B cell (primary cell): ENCODE results near the gene EIF5A. TPM values are rescaled to one million over a fixed set of nuclear protein-coding genes. Genes with fewer than 3 reads are reported as not detected.
A peak's percentile ranks its signal among the peaks of the same experiment; 100 is the strongest.
"Not testable (repeated sequence)": the region's sequence is repeated elsewhere in the genome, so short reads cannot be mapped to it uniquely, and the experiment has no call there.

Source experiments
- ATAC-seq: fragments of 200-7000 bp; cut with Tn5 transposase; one replicate; pipeline ENCODE4 v1.10.0; 2021; ENCODE audit warnings: low read depth, mild to moderate bottlenecking, moderate number of reproducible peaks, moderate library complexity
- CTCF ChIA-PET: fragments of 350-600 bp; sonication (Branson Sonifier 250); formaldehyde crosslinking; loops from one replicate; lab custom pipeline; 2021; ENCODE audit warnings: antibody characterized with exemption, inconsistent platforms; lab: Charles Lee
- POLR2A ChIA-PET: fragments of 350-600 bp; sonication (Branson Sonifier 250); formaldehyde crosslinking; loops from one replicate; lab custom pipeline; 2021; ENCODE audit warnings: antibody characterized with exemption; lab: Charles Lee
- DNase-seq: peaks from one replicate; pipeline ENCODE4 v3.0.0; 2013
- H2AFZ ChIP-seq: 2 replicates; pipeline ENCODE4 v1.6.1; 2012; ENCODE audit warnings: mild to moderate bottlenecking, low read depth, low read length; ENCODE audit not compliant: insufficient read depth, poor library complexity, severe bottlenecking
- H3K27ac ChIP-seq, 2 donors: 1 replicate in 1 of 2; 2 replicates in 1 of 2; pipeline ENCODE4 v1.5.1; 2012 to 2013; ENCODE audit warnings: low read length in 2 of 2, mild to moderate bottlenecking in 2 of 2, moderate library complexity in 1 of 2
- H3K27me3 ChIP-seq, 4 experiments: fragments of 200-600 bp in 1 of 4; sonication (generic) in 1 of 4; replicated peaks in 1 of 4; 1 replicate in 2 of 4; 2 replicates in 2 of 4; pipeline versions ENCODE4 v1.6.1 to v1.7.0; 2013 to 2016; ENCODE audit warnings: low read length in 3 of 4, mild to moderate bottlenecking in 2 of 4, mixed read lengths in 1 of 4, moderate library complexity in 1 of 4; ENCODE audit not compliant: insufficient read depth in 4 of 4, control insufficient read depth in 3 of 4; ENCODE audit errors: control extremely low read depth in 1 of 4
- H3K36me3 ChIP-seq, 2 experiments: replicated peaks in 1 of 2; 1 replicate in 1 of 2; 2 replicates in 1 of 2; pipeline versions ENCODE4 v1.6.1 to v1.7.1; 2013; ENCODE audit warnings: low read length in 1 of 2; ENCODE audit not compliant: insufficient read depth in 2 of 2, control insufficient read depth in 1 of 2; ENCODE audit errors: control extremely low read depth in 1 of 2, extremely low read depth in 1 of 2
- H3K4me1 ChIP-seq, 2 donors: fragments of 200-600 bp in 1 of 2; sonication (generic) in 1 of 2; 1 replicate in 1 of 2; 2 replicates in 1 of 2; pipeline versions ENCODE4 v1.5.1 to v1.6.1; 2013 to 2017; ENCODE audit warnings: low read length in 2 of 2; ENCODE audit not compliant: control insufficient read depth in 2 of 2, insufficient read depth in 2 of 2
- H3K4me2 ChIP-seq: replicated peaks from 2 replicates; pipeline ENCODE3; 2012; ENCODE audit warnings: mild to moderate bottlenecking, low read depth, low read length; ENCODE audit not compliant: poor library complexity, severe bottlenecking
- H3K4me3 ChIP-seq, 5 experiments: fragments of 200-600 bp in 1 of 5; sonication (generic) in 1 of 5; 1 replicate in 3 of 5; 2 replicates in 2 of 5; pipeline versions ENCODE4 v1.5.1 to v1.7.0; 2011 to 2016; ENCODE audit warnings: low read length in 4 of 5, mild to moderate bottlenecking in 4 of 5, low read depth in 2 of 5, control low read depth in 1 of 5, moderate library complexity in 1 of 5; ENCODE audit not compliant: insufficient read depth in 1 of 5; ENCODE audit errors: control extremely low read depth in 1 of 5, extremely low read depth in 1 of 5
- H3K79me2 ChIP-seq: fragments of 200-600 bp; sonication (generic); one replicate; pipeline ENCODE4 v1.6.0; 2016; ENCODE audit warnings: low read length; ENCODE audit not compliant: control insufficient read depth, insufficient read depth
- H3K9ac ChIP-seq: fragments of 200-600 bp; sonication (generic); 2 replicates; pipeline ENCODE4 v1.6.1; 2017; ENCODE audit warnings: mild to moderate bottlenecking, low read length, moderate library complexity
- H3K9me3 ChIP-seq, 3 donors: one replicate each; pipeline versions ENCODE4 v1.6.1 to v1.7.1; 2013; ENCODE audit warnings: low read length in 2 of 3; ENCODE audit not compliant: control insufficient read depth in 2 of 3, insufficient read depth in 1 of 3; ENCODE audit errors: control extremely low read depth in 1 of 3
- H4K20me1 ChIP-seq: 2 replicates; pipeline ENCODE4 v1.6.0; 2012; ENCODE audit warnings: mild to moderate bottlenecking, low read length; ENCODE audit not compliant: insufficient read depth, control insufficient read depth, poor library complexity, severe bottlenecking
- H3K27ac Mint-ChIP-seq: one replicate; pipeline ENCODE4 v1.8.0; 2021; ENCODE audit warnings: mixed read lengths
- H3K27me3 Mint-ChIP-seq: one replicate; pipeline ENCODE4 v1.8.0; 2021; ENCODE audit warnings: mixed read lengths
- H3K4me1 Mint-ChIP-seq: one replicate; pipeline ENCODE4 v1.8.0; 2021; ENCODE audit warnings: mixed read lengths
- H3K4me3 Mint-ChIP-seq: one replicate; pipeline ENCODE4 v1.8.0; 2021; ENCODE audit warnings: mixed read lengths
- H3K9me3 Mint-ChIP-seq: one replicate; pipeline ENCODE4 v1.8.0; 2022; ENCODE audit warnings: mixed read lengths; ENCODE audit not compliant: insufficient read depth
- CTCF ChIP-seq: fragments of 200-600 bp; IDR thresholded peaks from one replicate; pipeline ENCODE4 v1.8.0; 2022; ENCODE audit warnings: antibody characterized with exemption, mild to moderate bottlenecking
- EZH2 ChIP-seq: IDR thresholded peaks from 2 replicates; pipeline ENCODE4 v1.6.1; 2012; ENCODE audit warnings: borderline replicate concordance, low read depth, mild to moderate bottlenecking, moderate library complexity, low read length; ENCODE audit not compliant: insufficient read depth, poor library complexity, severe bottlenecking
- WGBS: methylation state at CpG from one replicate; pipeline ENCODE4 v1.1.5; 2013; ENCODE audit warnings: missing lambda C conversion rate; ENCODE audit not compliant: insufficient coverage; 5-methylcytosine and 5-hydroxymethylcytosine counted together
- intact Hi-C: fragments of 100-400 bp; cut with micrococcal nuclease; formaldehyde crosslinking; loops from one replicate; pipeline ENCODE4 v1.10.0; 2022
- polyA plus RNA-seq: library from polyadenylated mRNA; depleted of rRNA; stranded (reverse); fragments of >200 nt; gene quantifications from 2 replicates; pipeline ENCODE4 v1.2.3, GENCODE V29; 2012
- total RNA-seq, 2 donors: library from RNA; stranded (reverse); fragments of 120-200 nt in 1 of 2; gene quantifications; 1 replicate in 1 of 2; 2 replicates in 1 of 2; pipeline versions ENCODE4 v1.2.3 to v1.2.4, GENCODE V29; 2013 to 2022

EIF5A gene
- total and polyA plus RNA-seq, 2 donors (not counting 1 experiment from before 2014, with no cell fraction given), result 233 to 576 TPM

GRCh38 chr17:7336240-7337175 is 29.1 kb downstream of the EIF5A start, which contains the start of gene ACAP1:
TSS of gene ACAP1 (plus strand) at chr17:7336529. CDS start at chr17:7336735, 206 bp downstream.
- H3K27ac Mint-ChIP-seq, result peak within 1 kb of the TSS; percentile 96
- ATAC-seq (peak; percentile 96), DNase-seq (peak; percentile 83)
- Histone ChIP-seq H3K27ac (peak within 1 kb of the TSS; percentile 67 to 79), H2AFZ (peak within 1 kb of the TSS; percentile 76), H3K9ac (peak within 1 kb of the TSS; percentile 87), H3K4me1 (peaks cover 25 to 64% of the 10 kb centered on the region in 2 donors), H3K4me3 (peak within 1 kb of the TSS; percentile 57 to 93 (median 87)), H3K4me2 (peak within 1 kb of the TSS; percentile 86), H3K36me3 (peaks cover 4 to 28% of the 10 kb centered on the region in 2 experiments), H3K9me3 (no peaks in the 10 kb centered on the region), H3K27me3 (no peaks in the 10 kb centered on the region), H3K79me2 (peaks cover 79% of the 10 kb centered on the region), H4K20me1 (peaks cover 35% of the 10 kb centered on the region)
- peak within 1 kb of the TSS; percentile 89 for H3K4me3 Mint-ChIP-seq
- ChIA-PET CTCF (interaction anchor here (0.6 to 6.2 kb wide), 21 partner anchors 9 to 351 kb away, joined by 3 to 53 read pairs (median 5); partner anchors contain the start of genes KCTD11, SENP3, SLC2A4 and SOX15), POLR2A (interaction anchor here (0.6 to 2.3 kb wide), 14 partner anchors 9 to 247 kb away, joined by 3 to 7 read pairs (median 4); partner anchors contain the start of genes CTDNEP1, DVL2, KCTD11 and MPDU1)
- WGBS, result 4% methylated on average over 7 of the region's 17 CpGs
- H3K9me3 Mint-ChIP-seq, result no peaks in the 10 kb centered on the region
- H3K4me1 Mint-ChIP-seq, result peaks cover 47% of the 10 kb centered on the region
- no peak for TF ChIP-seq EZH2
- TF ChIP-seq CTCF, result no peak
- intact Hi-C loops, result no loop called here
- H3K27me3 Mint-ChIP-seq, result no peaks in the 10 kb centered on the region

- ChIA-PET POLR2A (interaction anchor here (1.2 to 2.3 kb wide), 4 partner anchors 13 to 29 kb away, joined by 4 to 7 read pairs (median 6); partner anchors contain the start of gene KCTD11), CTCF (interaction anchor here (1.0 to 5.4 kb wide), 14 partner anchors 8 to 350 kb away, joined by 3 to 31 read pairs (median 8); partner anchors contain the start of genes KCTD11, TMEM256 and TMEM95)
- Histone ChIP-seq H3K9ac (peak overlapping the region; percentile 87), H3K36me3 (peaks cover 4 to 37% of the 10 kb centered on the region in 2 experiments), H4K20me1 (peaks cover 43% of the 10 kb centered on the region), H3K27ac (peak overlapping the region in 1 of 2 donors; percentile 79), H3K4me1 (peaks cover 16 to 53% of the 10 kb centered on the region in 2 donors), H3K4me3 (peak overlapping the region; percentile 57 to 93 (median 87)), H3K79me2 (peaks cover 81% of the 10 kb centered on the region), H3K4me2 (peak overlapping the region; percentile 86)
- H3K27me3 Mint-ChIP-seq, DNase-seq, H3K9me3 Mint-ChIP-seq, H2AFZ ChIP-seq, H3K27me3 ChIP-seq, intact Hi-C loops, H3K9me3 ChIP-seq, ATAC-seq: not testable (repeated sequence)
- Mint-ChIP-seq H3K4me3 (peak overlapping the region; percentile 89), H3K27ac (peak overlapping the region; percentile 96), H3K4me1 (peaks cover 41% of the 10 kb centered on the region)
- WGBS, result 8% methylated on average over 7 of the region's 7 CpGs
Observed at GRCh38 chr17:7337600-7337999, 30.2 kb downstream of the EIF5A start.
